HFF-Myc (cell line): ENCODE measurements around the gene ABLIM2.

Experiments used
- DNase-seq: peaks from one replicate; pipeline ENCODE4 v3.0.0-alpha.2; 2011; ENCODE audit warnings: low read depth; ENCODE audit errors: extremely low read depth
- H3K4me3 ChIP-seq: replicated peaks from 2 replicates; pipeline ENCODE4 v1.5.1; 2011; ENCODE audit warnings: low read depth, mild to moderate bottlenecking, control low read depth, low read length
- TF ChIP-seq, protein P1 (sequence below): IDR thresholded peaks from 2 replicates; pipeline ENCODE4 v1.5.1; 2012; ENCODE audit warnings: mild to moderate bottlenecking, low read depth, low read length, control low read depth; ENCODE audit errors: missing control alignments

Gene ABLIM2

DNA sequence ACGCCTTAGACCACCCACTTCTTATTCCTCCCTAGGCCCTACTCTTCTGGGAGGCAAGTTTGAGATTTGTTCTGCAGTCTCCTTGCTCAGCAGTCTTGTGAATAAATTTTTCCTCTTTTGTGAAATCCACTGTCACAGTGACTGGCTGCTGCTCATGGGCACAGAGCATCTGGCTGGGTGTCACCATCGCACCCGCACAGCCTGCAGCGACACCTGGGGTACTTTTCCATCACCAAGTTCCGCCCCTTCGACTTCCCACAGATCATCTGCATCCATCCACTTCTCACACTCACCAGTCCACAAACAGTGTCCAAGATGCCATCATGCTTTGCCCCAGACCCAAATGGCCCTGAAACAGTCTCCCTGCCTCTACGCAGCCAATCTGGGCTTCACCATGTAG, 182.6 kb downstream of the ABLIM2 start:
- TF ChIP-seq, protein P1, sequence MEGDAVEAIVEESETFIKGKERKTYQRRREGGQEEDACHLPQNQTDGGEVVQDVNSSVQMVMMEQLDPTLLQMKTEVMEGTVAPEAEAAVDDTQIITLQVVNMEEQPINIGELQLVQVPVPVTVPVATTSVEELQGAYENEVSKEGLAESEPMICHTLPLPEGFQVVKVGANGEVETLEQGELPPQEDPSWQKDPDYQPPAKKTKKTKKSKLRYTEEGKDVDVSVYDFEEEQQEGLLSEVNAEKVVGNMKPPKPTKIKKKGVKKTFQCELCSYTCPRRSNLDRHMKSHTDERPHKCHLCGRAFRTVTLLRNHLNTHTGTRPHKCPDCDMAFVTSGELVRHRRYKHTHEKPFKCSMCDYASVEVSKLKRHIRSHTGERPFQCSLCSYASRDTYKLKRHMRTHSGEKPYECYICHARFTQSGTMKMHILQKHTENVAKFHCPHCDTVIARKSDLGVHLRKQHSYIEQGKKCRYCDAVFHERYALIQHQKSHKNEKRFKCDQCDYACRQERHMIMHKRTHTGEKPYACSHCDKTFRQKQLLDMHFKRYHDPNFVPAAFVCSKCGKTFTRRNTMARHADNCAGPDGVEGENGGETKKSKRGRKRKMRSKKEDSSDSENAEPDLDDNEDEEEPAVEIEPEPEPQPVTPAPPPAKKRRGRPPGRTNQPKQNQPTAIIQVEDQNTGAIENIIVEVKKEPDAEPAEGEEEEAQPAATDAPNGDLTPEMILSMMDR: no peak
- H3K4me3 ChIP-seq: no peak overlapping the region
- DNase-seq: no peak

DNA sequence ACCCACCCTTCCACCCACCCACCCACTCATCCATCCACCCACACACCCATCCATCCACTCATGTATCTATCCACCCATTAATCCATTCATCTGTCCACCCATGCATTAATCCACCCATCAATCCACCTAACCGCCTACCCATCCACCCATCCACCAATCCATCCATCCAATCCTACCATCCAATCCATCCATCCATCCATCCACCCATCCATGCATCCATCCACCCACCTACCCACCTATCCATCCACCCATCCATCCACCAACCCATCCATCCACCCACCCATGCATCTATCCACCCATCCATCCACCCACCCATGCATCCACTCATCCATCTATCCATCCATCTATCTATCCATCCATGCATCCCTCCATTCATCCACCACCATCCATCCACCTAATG, 184.2 kb downstream of the ABLIM2 start:
- no peak for DNase-seq
- H3K4me3 ChIP-seq: no peak overlapping the region
- TF ChIP-seq, protein P1: no peak

- TF ChIP-seq, protein P1: no peak
- no peak overlapping the region for H3K4me3 ChIP-seq
- DNase-seq: no peak
These were observed 185.1 kb downstream of the ABLIM2 start for GRCh38 chr4:7973545-7973981.

DNA sequence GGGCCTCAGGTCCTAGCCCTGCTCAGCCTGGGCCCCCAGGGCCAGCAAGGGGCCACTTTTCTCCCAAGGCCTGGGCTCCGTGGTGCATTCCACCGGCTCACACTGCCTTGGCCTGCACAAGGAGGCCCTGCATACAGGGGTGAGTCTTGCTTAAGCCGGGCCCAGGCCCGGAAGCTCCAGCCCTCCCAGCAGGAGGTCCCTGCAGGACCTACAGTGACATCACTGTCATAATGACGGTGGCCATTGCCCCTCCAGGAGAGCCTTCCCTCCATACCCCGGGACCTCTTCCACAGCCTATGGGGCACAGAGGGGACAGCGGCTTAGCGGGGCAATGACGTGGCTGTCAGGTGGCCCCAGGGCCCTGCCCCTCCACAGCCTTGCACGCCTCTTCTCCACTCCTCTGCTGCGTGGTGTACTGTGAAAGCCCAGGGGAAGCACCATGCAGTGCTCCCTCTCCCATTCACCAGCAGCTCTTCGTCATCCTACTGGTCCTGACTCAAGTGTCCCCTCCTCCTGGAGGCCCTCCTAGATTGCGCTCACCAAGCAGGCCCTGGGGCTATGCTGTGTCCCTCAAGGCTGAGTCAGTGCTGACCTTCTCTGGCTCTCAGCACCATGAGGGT, 186.6 kb downstream of the ABLIM2 start:
- H3K4me3 ChIP-seq: no peak overlapping the region
- TF ChIP-seq, protein P1: no peak
- DNase-seq: no peak

- DNase-seq: no peak
- H3K4me3 ChIP-seq: no peak overlapping the region
- TF ChIP-seq, protein P1: no peak
These were observed 187.4 kb downstream of the ABLIM2 start for GRCh38 chr4:7971159-7971631.

- no peak overlapping the region for H3K4me3 ChIP-seq
- TF ChIP-seq, protein P1: no peak
These were observed 188.2 kb downstream of the ABLIM2 start for GRCh38 chr4:7970361-7970946.

More at GRCh38 chr4:7970361-7970946, 188.2 kb downstream of the ABLIM2 start:
- no peak for DNase-seq
